Stimulated activated CD8-positive, alpha-beta memory T cell treated with anti-CD3 and anti-CD28 coated beads, Interleukin-7, amount 100 ng/mL, for 24 hours (primary cell): Measurements from ENCODE around the gene CDH23.

Experiments used
- DNase-seq: peaks from one replicate; pipeline ENCODE4 v3.0.0-alpha.2; 2020; ENCODE audit warnings: low read depth

The CDH23 gene

GRCh38 chr10:71392791-71393781, 3.6 kb upstream of the CDH23 start:
- DNase-seq = no peak

GRCh38 chr10:71393841-71394475, 2.8 kb upstream of the CDH23 start:
- no peak for DNase-seq

- no peak for DNase-seq
Measured at GRCh38 chr10:71394926-71395562, 1.7 kb upstream of the CDH23 start.

GRCh38 chr10:71395621-71396020, 1.1 kb upstream of the CDH23 start:
- no peak for DNase-seq

- no peak for DNase-seq
Measured at GRCh38 chr10:71396084-71396710, 523 bp upstream of the CDH23 start.

- DNase-seq = no peak
Measured at GRCh38 chr10:71397296-71398212, 834 bp downstream of the CDH23 start.

- DNase-seq = no peak
Measured at GRCh38 chr10:71398976-71399375, 2.3 kb downstream of the CDH23 start.

GRCh38 chr10:71399946-71400345, 3.2 kb downstream of the CDH23 start:
- DNase-seq = no peak

GRCh38 chr10:71401056-71401455, 4.3 kb downstream of the CDH23 start:
- no peak for DNase-seq

- no peak for DNase-seq
Measured at GRCh38 chr10:71402005-71402404, 5.3 kb downstream of the CDH23 start.

- DNase-seq = no peak
Measured at GRCh38 chr10:71404503-71405295, 8.0 kb downstream of the CDH23 start.

- no peak for DNase-seq
Measured at GRCh38 chr10:71406878-71407277, 10.2 kb downstream of the CDH23 start.

- DNase-seq = no peak
Measured at GRCh38 chr10:71408436-71409225, 11.9 kb downstream of the CDH23 start.

- DNase-seq = no peak
Measured at GRCh38 chr10:71409516-71410104, 12.9 kb downstream of the CDH23 start.

- DNase-seq = no peak
Measured at GRCh38 chr10:71413581-71413980, 16.9 kb downstream of the CDH23 start.

GRCh38 chr10:71414359-71414758, 17.6 kb downstream of the CDH23 start:
- DNase-seq = no peak

GRCh38 chr10:71419002-71419540, 22.4 kb downstream of the CDH23 start:
- DNase-seq = no peak

GRCh38 chr10:71419750-71420149, 23.0 kb downstream of the CDH23 start:
- DNase-seq = no peak

- DNase-seq = no peak
Measured at GRCh38 chr10:71421075-71421434, 24.3 kb downstream of the CDH23 start.
